Keratinocyte (primary cell): Measurements from ENCODE around the gene YWHAQ. TPM values are rescaled to one million over a fixed set of nuclear protein-coding genes. Genes with fewer than 3 reads are reported as not detected.
A peak's percentile ranks its signal among the peaks of the same experiment; 100 is the strongest.

Experiments
- DNase-seq: peaks from one replicate; pipeline ENCODE4 v3.0.0-alpha.2; 2011; ENCODE audit warnings: low read depth, missing footprints, low spot score
- FAIRE-seq: peaks from 2 replicates; lab custom pipeline; 2011; peaks lifted over from hg19 to GRCh38; lab: Jason Lieb, UNC
- H2AFZ ChIP-seq: 2 replicates; pipeline ENCODE4 v1.6.0; 2012; ENCODE audit warnings: low read length, control low read depth, inconsistent platforms; ENCODE audit not compliant: control insufficient read depth
- H3K27ac ChIP-seq: 2 replicates; pipeline ENCODE4 v1.5.1; 2011; ENCODE audit warnings: low read length; ENCODE audit not compliant: control insufficient read depth, insufficient read depth
- H3K27me3 ChIP-seq: 3 replicates; pipeline ENCODE4 v1.6.0; 2011; ENCODE audit warnings: low read length; ENCODE audit not compliant: control insufficient read depth, insufficient read depth; ENCODE audit errors: extremely low read depth
- H3K36me3 ChIP-seq, 2 experiments: 2 replicates in 1 of 2; 3 replicates in 1 of 2; pipeline ENCODE4 v1.5.1; 2011; ENCODE audit warnings: low read length in 2 of 2, mild to moderate bottlenecking in 1 of 2; ENCODE audit not compliant: control insufficient read depth in 2 of 2, insufficient read depth in 2 of 2; ENCODE audit errors: extremely low read depth in 1 of 2
- H3K4me1 ChIP-seq: 3 replicates; pipeline ENCODE4 v1.5.1; 2011; ENCODE audit warnings: low read length; ENCODE audit not compliant: control insufficient read depth, insufficient read depth; ENCODE audit errors: extremely low read depth
- H3K4me2 ChIP-seq: 3 replicates; pipeline ENCODE4 v1.6.0; 2011; ENCODE audit warnings: low read depth, low read length; ENCODE audit not compliant: control insufficient read depth, insufficient read depth; ENCODE audit errors: extremely low read depth
- H3K4me3 ChIP-seq, 3 experiments: fragments of 200-600 bp in 1 of 3; sonication (generic) in 1 of 3; 2 replicates in 2 of 3; 3 replicates in 1 of 3; pipeline ENCODE4 v1.5.1; 2011 to 2016; ENCODE audit warnings: low read length in 3 of 3, mild to moderate bottlenecking in 3 of 3, control low read depth in 2 of 3, inconsistent platforms in 1 of 3, low read depth in 1 of 3, mixed read lengths in 1 of 3, mixed run types in 1 of 3, moderate library complexity in 1 of 3; ENCODE audit not compliant: control insufficient read depth in 2 of 3, insufficient read depth in 2 of 3; ENCODE audit errors: extremely low read depth in 1 of 3
- H3K79me2 ChIP-seq: 2 replicates; pipeline ENCODE4 v1.6.0; 2012; ENCODE audit warnings: low read length; ENCODE audit not compliant: control insufficient read depth, insufficient read depth
- H3K9ac ChIP-seq: 3 replicates; pipeline ENCODE4 v1.6.0; 2011; ENCODE audit warnings: low read length; ENCODE audit not compliant: control insufficient read depth, insufficient read depth; ENCODE audit errors: extremely low read depth
- H3K9me1 ChIP-seq: 3 replicates; pipeline ENCODE4 v1.6.0; 2011; ENCODE audit warnings: low read length; ENCODE audit not compliant: control insufficient read depth, insufficient read depth; ENCODE audit errors: extremely low read depth
- H3K9me3 ChIP-seq: 2 replicates; pipeline ENCODE4 v1.5.1; 2012; ENCODE audit warnings: low read depth, low read length; ENCODE audit not compliant: control insufficient read depth
- H4K20me1 ChIP-seq: 3 replicates; pipeline ENCODE4 v1.6.0; 2011; ENCODE audit warnings: low read length; ENCODE audit not compliant: control insufficient read depth, insufficient read depth; ENCODE audit errors: extremely low read depth
- CTCF ChIP-seq, 3 experiments: IDR thresholded peaks in 1 of 3; conservative IDR thresholded peaks in 1 of 3; optimal IDR thresholded peaks in 1 of 3; 2 replicates in 2 of 3; 3 replicates in 1 of 3; pipeline versions ENCODE3 to v1.5.1; 2011; ENCODE audit warnings: low read length in 3 of 3, mild to moderate bottlenecking in 3 of 3, moderate library complexity in 2 of 3, control low read depth in 1 of 3, inconsistent platforms in 1 of 3; ENCODE audit not compliant: insufficient read depth in 2 of 3; ENCODE audit errors: extremely low read depth in 1 of 3
- EZH2 ChIP-seq: IDR thresholded peaks from one replicate; pipeline ENCODE4 v1.6.1; 2012; ENCODE audit warnings: inconsistent platforms, mild to moderate bottlenecking, low read length, moderate library complexity
- dilution Hi-C: fragments of 300-500 bp; cut with MboI; formaldehyde crosslinking; loops from one replicate; pipeline ENCODE4 v1.7.0; 2020; ENCODE audit warnings: low sequenced_read_pairs; ENCODE audit not compliant: extremely low pct_ligation_motif_present
- polyA plus RNA-seq, 5 experiments: library from polyadenylated mRNA; depleted of rRNA in 3 of 5; stranded (reverse) in 3 of 5; stranded (forward) in 1 of 5; unstranded in 1 of 5; fragments of >200 nt; gene quantifications; 1 replicate in 1 of 5; 2 replicates in 3 of 5; 3 replicates in 1 of 5; pipeline versions ENCODE4 v1.2.1 to v1.2.3, GENCODE V29; 2011 to 2012; ENCODE audit warnings: missing spikeins in 2 of 5, low read depth in 1 of 5, low replicate concordance in 1 of 5

Gene YWHAQ
- polyA plus RNA-seq, 1 donor (not counting 4 experiments of a cell fraction or from before 2014, with no cell fraction given): 593 TPM

DNA sequence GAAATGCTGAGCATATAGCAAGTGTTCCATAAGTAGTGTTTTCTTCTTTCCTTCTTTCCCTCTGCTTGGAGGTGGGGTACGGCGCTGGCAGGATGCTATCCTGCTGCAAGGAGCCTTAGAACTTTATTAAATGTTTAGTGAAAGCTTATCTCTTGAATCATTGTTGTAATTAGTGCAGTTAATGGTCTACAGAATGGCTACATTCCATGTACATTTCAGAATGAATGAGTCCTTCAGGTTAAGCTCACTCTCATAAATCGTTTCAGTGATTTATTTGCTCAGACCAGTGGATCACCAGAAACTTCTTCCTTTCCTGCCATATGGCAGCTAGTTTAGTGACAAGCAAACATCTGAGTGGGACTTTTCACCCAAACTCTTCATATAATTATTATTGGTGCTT lies 3.3 kb upstream of the YWHAQ start:
- dilution Hi-C loops: no loop called here
- FAIRE-seq: no peak
- no peaks in the 10 kb centered on the region for H3K9me1 ChIP-seq
- no peaks in the 10 kb centered on the region for H3K36me3 ChIP-seq
- DNase-seq: no peak
- H3K4me2 ChIP-seq: no peak overlapping the region
- H3K79me2 ChIP-seq: peaks cover 12% of the 10 kb centered on the region
- H3K9ac ChIP-seq: no peak overlapping the region
- TF ChIP-seq EZH2 (no peak), CTCF (optimal IDR thresholded peaks at IDR 0.05 in 1 of 3, IDR thresholded peaks at IDR 0.05 in 1 of 3, conservative IDR thresholded peaks at IDR 0.05 in 1 of 3; ENCODE audit: extremely low read depth in 1 of 3, insufficient read depth in 2 of 3, low read length in 3 of 3) (no peak)
- H3K4me3 ChIP-seq: no peak overlapping the region
- H2AFZ ChIP-seq: no peak overlapping the region
- H3K27me3 ChIP-seq: no peaks in the 10 kb centered on the region
- no peaks in the 10 kb centered on the region for H4K20me1 ChIP-seq
- H3K4me1 ChIP-seq: peaks cover 38% of the 10 kb centered on the region
- H3K9me3 ChIP-seq: no peaks in the 10 kb centered on the region
- H3K27ac ChIP-seq: no peak overlapping the region

DNA sequence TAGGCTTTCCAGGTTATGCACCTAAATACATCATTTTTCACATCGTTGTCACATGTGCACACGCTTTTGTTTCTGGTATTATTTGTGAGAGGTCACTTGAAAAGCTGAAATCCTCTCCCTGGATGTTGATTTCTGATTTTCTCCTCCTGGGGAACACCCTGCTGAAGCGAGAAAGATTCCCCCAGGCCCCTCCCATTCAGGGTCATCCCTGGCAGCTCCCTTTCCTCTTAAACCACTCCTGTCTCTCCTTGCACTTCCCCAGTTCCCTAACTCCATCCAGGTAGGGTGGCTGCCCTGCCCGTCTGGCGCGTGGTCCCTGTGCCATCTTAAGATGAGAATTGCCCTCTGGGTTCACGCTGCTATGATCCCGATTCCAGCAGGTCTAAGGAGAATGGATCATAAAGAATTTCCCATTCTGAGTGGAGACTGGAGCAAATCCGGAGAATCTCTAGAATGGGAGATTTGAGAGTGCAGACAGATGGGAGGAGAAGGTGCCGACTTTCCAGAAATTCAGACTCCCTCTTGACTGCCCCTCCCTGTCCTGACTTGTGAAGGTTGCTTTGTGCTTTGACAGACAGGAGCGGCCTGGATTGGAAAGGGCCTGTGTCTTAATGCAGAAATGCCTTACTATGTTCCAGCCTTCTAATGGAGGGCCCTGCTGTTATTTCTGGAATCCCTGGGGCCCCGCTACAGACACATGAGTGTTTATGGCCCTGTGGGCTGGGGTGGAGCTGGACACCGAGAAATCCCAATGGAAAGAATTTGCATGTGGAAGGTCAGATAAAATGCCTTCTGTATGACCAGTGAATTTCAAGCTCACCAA lies 1.3 kb upstream of the YWHAQ start:
- H3K9ac ChIP-seq: no peak overlapping the region
- H3K4me1 ChIP-seq: peaks cover 33% of the 10 kb centered on the region
- DNase-seq (no peak), FAIRE-seq (no peak)
- no peaks in the 10 kb centered on the region for H3K9me3 ChIP-seq
- TF ChIP-seq CTCF (optimal IDR thresholded peaks at IDR 0.05 in 1 of 3, IDR thresholded peaks at IDR 0.05 in 1 of 3, conservative IDR thresholded peaks at IDR 0.05 in 1 of 3; ENCODE audit: extremely low read depth in 1 of 3, insufficient read depth in 2 of 3, low read length in 3 of 3): no peak
- TF ChIP-seq EZH2: no peak
- peaks cover 32% of the 10 kb centered on the region for H3K79me2 ChIP-seq
- peak overlapping the region; percentile 45 for H2AFZ ChIP-seq
- no peaks in the 10 kb centered on the region for H3K9me1 ChIP-seq
- dilution Hi-C loops: no loop called here
- no peak overlapping the region for H3K4me3 ChIP-seq
- no peaks in the 10 kb centered on the region for H4K20me1 ChIP-seq
- H3K36me3 ChIP-seq: peaks cover 5 to 11% of the 10 kb centered on the region in 2 experiments
- H3K27ac ChIP-seq: no peak overlapping the region
- H3K27me3 ChIP-seq: no peaks in the 10 kb centered on the region
- peak overlapping the region; percentile 90 for H3K4me2 ChIP-seq
